ENCODE results near the gene SGTA. TPM values are rescaled to one million over a fixed set of nuclear protein-coding genes. Genes with fewer than 3 reads are reported as not detected.

Gene SGTA
- polyA plus RNA-seq, 2 donors, result 42.5 to 56.1 TPM

DNA sequence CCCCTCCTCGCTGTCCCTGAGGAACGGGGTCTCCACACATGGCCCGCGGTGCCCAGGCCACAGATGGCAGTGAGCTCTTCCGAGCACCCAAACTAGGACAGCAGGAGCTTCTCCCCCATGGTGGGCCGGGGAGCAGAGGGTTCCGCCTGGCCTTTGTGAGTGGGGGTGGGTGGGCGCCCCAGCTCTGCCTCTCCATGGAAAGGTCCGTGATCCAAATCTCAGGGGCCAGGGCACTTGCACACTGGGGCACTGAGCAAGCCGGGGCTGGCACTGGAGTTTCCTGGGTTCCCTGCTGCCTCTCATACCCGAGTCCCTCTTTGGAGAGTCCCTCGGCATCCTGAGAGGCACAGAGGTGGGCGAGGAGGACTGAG, 59.7 kb downstream of the SGTA start:
- Histone ChIP-seq H3K27ac (ENCODE audit: low read depth in 2 of 2, low read length in 1 of 2) (peak overlapping the region; percentile 17 to 39), H3K27me3 (ENCODE audit: control insufficient read depth in 1 of 2, insufficient read depth in 2 of 2, low read length in 2 of 2) (peaks cover 0 to 3% of the 10 kb centered on the region in 2 donors), H3K36me3 (ENCODE audit: control insufficient read depth in 2 of 2, insufficient read depth in 2 of 2, low read length in 1 of 2) (no peaks in the 10 kb centered on the region), H3K4me1 (ENCODE audit: control insufficient read depth in 2 of 2, insufficient read depth in 2 of 2, low read length in 1 of 2) (peaks cover 11 to 15% of the 10 kb centered on the region in 2 donors), H3K9me3 (ENCODE audit: control insufficient read depth in 2 of 2, insufficient read depth in 1 of 2, low read depth in 1 of 2, low read length in 1 of 2) (no peaks in the 10 kb centered on the region), H3K4me3 (ENCODE audit: low read depth in 1 of 2, low read length in 2 of 2) (no peak overlapping the region)
- 55 to 65% methylated on average over 13 of the region's 13 CpGs for WGBS, 2 donors

DNA sequence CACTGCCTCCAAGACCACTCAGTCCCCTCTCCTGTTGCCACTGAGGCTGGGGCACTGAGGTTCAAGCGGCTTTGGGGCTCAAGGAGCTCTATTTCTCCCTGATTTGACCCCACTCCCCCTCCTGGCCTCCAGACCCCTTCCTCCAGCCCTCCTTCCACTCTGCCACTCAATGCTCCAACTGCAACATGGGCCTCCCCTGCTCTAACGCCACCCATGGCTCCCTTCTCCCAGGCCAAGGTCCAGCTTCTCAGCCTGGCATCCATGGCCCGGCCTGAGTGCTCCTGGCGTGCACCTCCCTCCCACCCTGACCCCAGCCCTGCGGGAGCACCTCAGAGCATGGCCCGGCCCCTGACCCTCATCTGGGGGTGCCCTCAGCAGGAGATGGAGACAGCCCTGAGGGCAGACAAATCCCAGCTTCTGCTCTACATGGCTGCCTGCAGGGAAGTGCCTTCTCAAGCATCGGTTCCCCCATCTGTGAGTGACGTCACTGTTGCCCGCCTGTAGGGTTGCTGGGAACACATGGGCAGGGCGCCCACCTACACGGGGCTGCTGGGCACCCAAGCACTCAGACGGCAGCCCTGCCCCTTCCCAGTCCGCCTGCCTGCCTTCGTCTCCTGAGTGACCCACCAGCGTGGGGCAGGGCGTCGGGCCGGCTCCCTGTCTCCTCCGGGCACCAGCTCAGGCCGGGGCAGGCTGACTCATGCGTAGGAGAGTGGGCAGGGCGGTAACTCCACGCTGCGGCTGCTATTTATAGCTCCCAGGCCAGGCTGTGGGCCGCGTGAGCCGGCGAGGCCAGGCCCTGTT, 60.3 kb downstream of the SGTA start:
- no peaks in the 10 kb centered on the region for H3K36me3 ChIP-seq (ENCODE audit: control insufficient read depth in 2 of 2, insufficient read depth in 2 of 2, low read length in 1 of 2)
- 29 to 31% methylated on average over 26 to 28 of the region's 28 CpGs for WGBS, 2 donors
- peaks cover 0 to 3% of the 10 kb centered on the region in 2 donors for H3K27me3 ChIP-seq (ENCODE audit: control insufficient read depth in 1 of 2, insufficient read depth in 2 of 2, low read length in 2 of 2)
- no peaks in the 10 kb centered on the region for H3K9me3 ChIP-seq (ENCODE audit: control insufficient read depth in 2 of 2, insufficient read depth in 1 of 2, low read depth in 1 of 2, low read length in 1 of 2)
- peaks cover 11 to 15% of the 10 kb centered on the region in 2 donors for H3K4me1 ChIP-seq (ENCODE audit: control insufficient read depth in 2 of 2, insufficient read depth in 2 of 2, low read length in 1 of 2)
- H3K4me3 ChIP-seq (ENCODE audit: low read depth in 1 of 2, low read length in 2 of 2), result no peak overlapping the region
- H3K27ac ChIP-seq (ENCODE audit: low read depth in 2 of 2, low read length in 1 of 2), result peak overlapping the region; percentile 17 to 28

DNA sequence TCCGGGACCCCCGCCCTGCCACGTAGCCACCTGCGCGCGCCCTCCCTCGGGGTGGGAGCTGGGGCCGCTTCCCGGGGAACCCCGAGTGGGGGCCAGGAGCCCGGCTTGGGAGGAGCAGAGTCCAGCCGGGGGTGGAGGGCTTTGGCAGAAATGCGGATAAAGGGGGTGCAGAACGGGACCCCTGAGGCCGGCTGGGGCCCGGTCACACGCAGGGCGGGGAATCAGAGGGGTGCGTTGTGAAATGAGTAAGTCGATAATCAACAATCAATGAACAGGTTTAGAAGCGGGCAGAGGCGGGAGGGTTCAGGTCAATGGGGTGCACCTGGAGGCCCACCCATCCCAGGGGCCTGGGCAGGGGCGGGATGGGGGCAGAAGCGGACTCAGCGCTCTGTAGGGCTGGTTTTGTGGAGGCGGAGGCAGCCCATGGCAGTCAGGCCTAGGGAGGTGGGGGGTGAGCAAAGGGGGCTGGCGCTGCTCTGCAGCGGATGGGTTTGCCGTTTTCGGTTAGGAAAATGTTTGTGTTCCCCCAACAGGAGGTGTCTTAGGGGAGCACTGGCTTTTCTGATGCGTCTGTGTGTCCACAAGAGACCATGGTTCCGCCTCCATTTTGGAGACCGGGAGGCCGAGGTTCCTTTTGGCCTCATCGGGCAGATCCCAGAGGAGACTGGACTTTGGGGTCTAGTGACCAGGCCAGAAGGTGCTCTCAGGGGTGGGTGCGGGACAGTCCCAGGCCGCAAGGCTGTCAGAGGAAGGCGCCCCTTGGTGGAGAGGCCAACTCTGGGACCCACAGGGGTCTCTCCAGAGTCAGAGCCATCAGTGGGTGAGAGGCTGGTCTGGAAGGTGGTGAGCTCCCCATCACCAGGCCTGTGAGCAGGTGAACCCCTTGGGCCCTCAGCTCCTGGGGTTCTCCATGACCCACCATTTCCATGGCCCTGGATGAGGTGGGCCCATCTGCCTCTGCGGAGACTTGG, 61.2 kb downstream of the SGTA start:
- peaks cover 10 to 12% of the 10 kb centered on the region in 2 donors for H3K4me1 ChIP-seq (ENCODE audit: control insufficient read depth in 2 of 2, insufficient read depth in 2 of 2, low read length in 1 of 2)
- H3K27ac ChIP-seq (ENCODE audit: low read depth in 2 of 2, low read length in 1 of 2), result no peak overlapping the region
- 31 to 33% methylated on average over 38 to 39 of the region's 39 CpGs for WGBS, 2 donors
- no peaks in the 10 kb centered on the region for H3K36me3 ChIP-seq (ENCODE audit: control insufficient read depth in 2 of 2, insufficient read depth in 2 of 2, low read length in 1 of 2)
- H3K27me3 ChIP-seq (ENCODE audit: control insufficient read depth in 1 of 2, insufficient read depth in 2 of 2, low read length in 2 of 2), result peaks cover 0 to 3% of the 10 kb centered on the region in 2 donors
- H3K9me3 ChIP-seq (ENCODE audit: control insufficient read depth in 2 of 2, insufficient read depth in 1 of 2, low read depth in 1 of 2, low read length in 1 of 2), result no peaks in the 10 kb centered on the region
- peak overlapping the region in 1 of 2 donors; percentile 50 for H3K4me3 ChIP-seq (ENCODE audit: low read depth in 1 of 2, low read length in 2 of 2)

- 1 to 2% methylated on average over 29 to 99 of the region's 100 CpGs for WGBS, 2 donors
- Histone ChIP-seq H3K27me3 (ENCODE audit: control insufficient read depth in 1 of 2, insufficient read depth in 2 of 2, low read length in 2 of 2) (peaks cover 0 to under 1% of the 10 kb centered on the region in 2 donors), H3K4me3 (ENCODE audit: low read depth in 1 of 2, low read length in 2 of 2) (peak within 1 kb of the TSS in 1 of 2 donors; percentile 50), H3K27ac (ENCODE audit: low read depth in 2 of 2, low read length in 1 of 2) (no peak within 1 kb of the TSS), H3K36me3 (ENCODE audit: control insufficient read depth in 2 of 2, insufficient read depth in 2 of 2, low read length in 1 of 2) (no peaks in the 10 kb centered on the region), H3K4me1 (ENCODE audit: control insufficient read depth in 2 of 2, insufficient read depth in 2 of 2, low read length in 1 of 2) (peaks cover 8 to 10% of the 10 kb centered on the region in 2 donors), H3K9me3 (ENCODE audit: control insufficient read depth in 2 of 2, insufficient read depth in 1 of 2, low read depth in 1 of 2, low read length in 1 of 2) (no peaks in the 10 kb centered on the region)
These were observed 62.1 kb downstream of the SGTA start, which contains the start of gene DIRAS1 for GRCh38 chr19:2720777-2721569. DIRAS1 (minus strand) TSS chr19:2721372; CDS start chr19:2717806, 3,566 bp downstream.

- Histone ChIP-seq H3K4me1 (ENCODE audit: control insufficient read depth in 2 of 2, insufficient read depth in 2 of 2, low read length in 1 of 2) (peaks cover 8 to 10% of the 10 kb centered on the region in 2 donors), H3K27ac (ENCODE audit: low read depth in 2 of 2, low read length in 1 of 2) (no peak overlapping the region), H3K9me3 (ENCODE audit: control insufficient read depth in 2 of 2, insufficient read depth in 1 of 2, low read depth in 1 of 2, low read length in 1 of 2) (peaks cover 4 to 5% of the 10 kb centered on the region in 2 donors), H3K27me3 (ENCODE audit: control insufficient read depth in 1 of 2, insufficient read depth in 2 of 2, low read length in 2 of 2) (no peaks in the 10 kb centered on the region), H3K36me3 (ENCODE audit: control insufficient read depth in 2 of 2, insufficient read depth in 2 of 2, low read length in 1 of 2) (no peaks in the 10 kb centered on the region), H3K4me3 (ENCODE audit: low read depth in 1 of 2, low read length in 2 of 2) (peak overlapping the region in 1 of 2 donors; percentile 50)
- 5 to 8% methylated on average over 36 to 37 of the region's 37 CpGs for WGBS, 2 donors
These were observed 62.9 kb downstream of the SGTA start for GRCh38 chr19:2719920-2720776.

DNA sequence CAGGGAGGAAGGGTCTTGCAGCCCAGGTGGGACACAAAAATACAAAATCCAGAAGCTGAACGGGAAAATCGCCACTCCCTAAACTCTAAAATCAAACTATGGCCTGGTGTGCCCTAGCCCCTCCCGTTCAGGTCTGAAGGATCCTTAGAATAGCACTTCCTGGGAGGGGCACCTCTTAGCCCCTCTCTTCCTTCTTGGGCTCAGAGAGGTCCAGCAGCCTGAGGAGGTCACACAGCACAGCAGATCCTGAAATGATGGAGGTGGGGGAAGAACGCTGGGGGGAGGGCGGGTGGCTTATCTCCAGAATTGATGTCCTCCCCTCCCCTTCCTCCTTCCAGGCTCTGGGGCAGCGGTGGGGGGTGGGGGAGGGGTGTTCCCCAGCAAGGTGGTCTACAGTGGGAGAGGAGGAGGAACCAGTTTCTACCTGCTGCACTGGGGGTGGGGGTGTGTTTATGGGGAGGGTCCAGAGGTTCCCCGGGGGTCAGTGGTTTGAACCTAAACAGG, 63.8 kb downstream of the SGTA start:
- no peak overlapping the region for H3K27ac ChIP-seq (ENCODE audit: low read depth in 2 of 2, low read length in 1 of 2)
- H3K4me3 ChIP-seq (ENCODE audit: low read depth in 1 of 2, low read length in 2 of 2), result no peak overlapping the region
- H3K9me3 ChIP-seq (ENCODE audit: control insufficient read depth in 2 of 2, insufficient read depth in 1 of 2, low read depth in 1 of 2, low read length in 1 of 2), result peaks cover 7 to 8% of the 10 kb centered on the region in 2 donors
- H3K4me1 ChIP-seq (ENCODE audit: control insufficient read depth in 2 of 2, insufficient read depth in 2 of 2, low read length in 1 of 2), result peaks cover 8 to 10% of the 10 kb centered on the region in 2 donors
- no peaks in the 10 kb centered on the region for H3K27me3 ChIP-seq (ENCODE audit: control insufficient read depth in 1 of 2, insufficient read depth in 2 of 2, low read length in 2 of 2)
- WGBS, 2 donors, result 51 to 57% methylated on average over 7 of the region's 7 CpGs
- H3K36me3 ChIP-seq (ENCODE audit: control insufficient read depth in 2 of 2, insufficient read depth in 2 of 2, low read length in 1 of 2), result no peaks in the 10 kb centered on the region

GRCh38 chr19:2717638-2718541, 65.2 kb downstream of the SGTA start:
- no peaks in the 10 kb centered on the region for H3K36me3 ChIP-seq (ENCODE audit: control insufficient read depth in 2 of 2, insufficient read depth in 2 of 2, low read length in 1 of 2)
- H3K4me3 ChIP-seq (ENCODE audit: low read depth in 1 of 2, low read length in 2 of 2), result no peak overlapping the region
- 86% methylated on average over 52 of the region's 52 CpGs for WGBS, 2 donors
- peaks cover 7 to 8% of the 10 kb centered on the region in 2 donors for H3K4me1 ChIP-seq (ENCODE audit: control insufficient read depth in 2 of 2, insufficient read depth in 2 of 2, low read length in 1 of 2)
- H3K9me3 ChIP-seq (ENCODE audit: control insufficient read depth in 2 of 2, insufficient read depth in 1 of 2, low read depth in 1 of 2, low read length in 1 of 2), result peaks cover 7 to 8% of the 10 kb centered on the region in 2 donors
- no peak overlapping the region for H3K27ac ChIP-seq (ENCODE audit: low read depth in 2 of 2, low read length in 1 of 2)
- no peaks in the 10 kb centered on the region for H3K27me3 ChIP-seq (ENCODE audit: control insufficient read depth in 1 of 2, insufficient read depth in 2 of 2, low read length in 2 of 2)

Measured in esophagus (tissue), 2 donors.